Lung (tissue), 12 donors: ENCODE results near the gene NCOA1. TPM values are rescaled to one million over a fixed set of nuclear protein-coding genes. Genes with fewer than 3 reads are reported as not detected.

Experiments
- ATAC-seq: fragments of 200-7000 bp; cut with Tn5 transposase; one replicate; pipeline ENCODE4 v1.9.1; 2020; ENCODE audit warnings: moderate number of reproducible peaks; ENCODE audit not compliant: insufficient read depth, low FRiP score
- DNase-seq, 3 donors: peaks; one replicate each; pipeline ENCODE4 v3.0.0-alpha.2; 2013 to 2017
- H3K27ac ChIP-seq, 2 donors: one replicate each; pipeline ENCODE4 v1.5.1; 2013; ENCODE audit warnings: mild to moderate bottlenecking in 2 of 2, moderate library complexity in 2 of 2, control low read depth in 1 of 2, inconsistent platforms in 1 of 2, low read depth in 1 of 2, low read length in 1 of 2
- H3K27me3 ChIP-seq, 3 donors: one replicate each; pipeline ENCODE4 v1.5.1; 2013; ENCODE audit warnings: low read length in 2 of 3; ENCODE audit not compliant: control insufficient read depth in 3 of 3, insufficient read depth in 3 of 3
- H3K36me3 ChIP-seq, 4 donors: one replicate each; pipeline ENCODE4 v1.5.1; 2013; ENCODE audit warnings: low read length in 4 of 4, mild to moderate bottlenecking in 1 of 4, moderate library complexity in 1 of 4; ENCODE audit not compliant: control insufficient read depth in 4 of 4, insufficient read depth in 4 of 4
- H3K4me1 ChIP-seq, 5 donors: one replicate each; pipeline ENCODE4 v1.5.1; 2013; ENCODE audit warnings: low read length in 5 of 5, mild to moderate bottlenecking in 2 of 5, moderate library complexity in 1 of 5; ENCODE audit not compliant: control insufficient read depth in 5 of 5, insufficient read depth in 5 of 5
- H3K4me3 ChIP-seq: one replicate; pipeline ENCODE4 v1.5.1; 2013; ENCODE audit warnings: mild to moderate bottlenecking, control low read depth, moderate library complexity
- H3K9ac ChIP-seq, 2 donors: one replicate each; pipeline ENCODE4 v1.5.1; 2013; ENCODE audit warnings: low read length in 2 of 2, control low read depth in 1 of 2; ENCODE audit not compliant: insufficient read depth in 1 of 2
- H3K9me3 ChIP-seq, 4 donors: one replicate each; pipeline ENCODE4 v1.5.1; 2013; ENCODE audit warnings: low read length in 3 of 4, mild to moderate bottlenecking in 1 of 4, moderate library complexity in 1 of 4; ENCODE audit not compliant: control insufficient read depth in 4 of 4, insufficient read depth in 3 of 4
- WGBS, 2 donors: extraction: QIAGEN DNeasy Blood & Tissue Kit; methylation state at CpG; one replicate each; pipeline ENCODE4 v1.1.7; 2013; 5-methylcytosine and 5-hydroxymethylcytosine counted together
- polyA plus RNA-seq, 2 donors: library from polyadenylated mRNA; stranded (reverse); fragments of 200-250 nt; gene quantifications; one replicate each; pipeline ENCODE4 v1.2.1, GENCODE V29; 2013
- total RNA-seq, 2 donors: library from RNA; depleted of rRNA in 1 of 2; stranded (reverse); fragments of >200 nt in 1 of 2; gene quantifications; one replicate each; pipeline ENCODE4 v1.2.1, GENCODE V29; 2014 to 2021
- TF ChIP-seq, protein P1 (sequence below): IDR thresholded peaks from 2 replicates; pipeline ENCODE4 v1.5.1; 2012; ENCODE audit warnings: mild to moderate bottlenecking; ENCODE audit errors: control extremely low read depth, extremely low read depth
- donor health status: control.
- donor health status: control.
- donor health status: Bipolar disorder and iron deficiency.
- donor health status: healthy.
- donor health status: DM: yes; HTN: yes; CAD: no.

Gene NCOA1
- total and polyA plus RNA-seq, 4 donors: 8.3 to 123 (median 27.3) TPM

DNA sequence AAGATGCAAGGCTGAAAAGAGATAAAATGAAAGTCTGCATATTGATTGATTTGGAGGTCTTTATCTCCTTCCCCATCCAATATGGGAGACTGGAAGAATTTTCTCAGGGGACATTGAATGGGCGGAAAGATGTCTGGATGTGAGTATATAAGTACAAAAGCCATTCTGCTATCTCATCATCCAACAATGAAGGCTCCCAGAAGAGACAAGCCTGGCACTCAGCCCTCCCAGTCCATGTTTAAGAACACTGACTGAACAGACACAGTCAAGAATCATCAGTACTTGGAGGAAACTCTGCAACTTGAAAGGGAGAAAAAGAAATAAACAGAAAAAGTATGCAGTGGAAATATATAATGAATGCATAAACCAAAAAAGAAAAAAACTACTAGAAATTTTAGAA is 221.2 kb downstream of the NCOA1 start:
- Histone ChIP-seq H3K9me3 (no peaks in the 10 kb centered on the region), H3K27ac (no peak overlapping the region), H3K9ac (no peak overlapping the region), H3K36me3 (peaks cover 4 to 28% (median 17%) of the 10 kb centered on the region in 4 donors), H3K27me3 (no peaks in the 10 kb centered on the region), H3K4me1 (peaks cover 0 to 27% (median 0%) of the 10 kb centered on the region in 5 donors), H3K4me3 (no peak overlapping the region)
- ATAC-seq (no peak), DNase-seq (peak in 2 of 3 donors; percentile 14 to 45)
- TF ChIP-seq, protein P1, sequence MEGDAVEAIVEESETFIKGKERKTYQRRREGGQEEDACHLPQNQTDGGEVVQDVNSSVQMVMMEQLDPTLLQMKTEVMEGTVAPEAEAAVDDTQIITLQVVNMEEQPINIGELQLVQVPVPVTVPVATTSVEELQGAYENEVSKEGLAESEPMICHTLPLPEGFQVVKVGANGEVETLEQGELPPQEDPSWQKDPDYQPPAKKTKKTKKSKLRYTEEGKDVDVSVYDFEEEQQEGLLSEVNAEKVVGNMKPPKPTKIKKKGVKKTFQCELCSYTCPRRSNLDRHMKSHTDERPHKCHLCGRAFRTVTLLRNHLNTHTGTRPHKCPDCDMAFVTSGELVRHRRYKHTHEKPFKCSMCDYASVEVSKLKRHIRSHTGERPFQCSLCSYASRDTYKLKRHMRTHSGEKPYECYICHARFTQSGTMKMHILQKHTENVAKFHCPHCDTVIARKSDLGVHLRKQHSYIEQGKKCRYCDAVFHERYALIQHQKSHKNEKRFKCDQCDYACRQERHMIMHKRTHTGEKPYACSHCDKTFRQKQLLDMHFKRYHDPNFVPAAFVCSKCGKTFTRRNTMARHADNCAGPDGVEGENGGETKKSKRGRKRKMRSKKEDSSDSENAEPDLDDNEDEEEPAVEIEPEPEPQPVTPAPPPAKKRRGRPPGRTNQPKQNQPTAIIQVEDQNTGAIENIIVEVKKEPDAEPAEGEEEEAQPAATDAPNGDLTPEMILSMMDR: no peak
- 89 to 96% methylated on average over 1 of the region's 1 CpG for WGBS, 2 donors

DNA sequence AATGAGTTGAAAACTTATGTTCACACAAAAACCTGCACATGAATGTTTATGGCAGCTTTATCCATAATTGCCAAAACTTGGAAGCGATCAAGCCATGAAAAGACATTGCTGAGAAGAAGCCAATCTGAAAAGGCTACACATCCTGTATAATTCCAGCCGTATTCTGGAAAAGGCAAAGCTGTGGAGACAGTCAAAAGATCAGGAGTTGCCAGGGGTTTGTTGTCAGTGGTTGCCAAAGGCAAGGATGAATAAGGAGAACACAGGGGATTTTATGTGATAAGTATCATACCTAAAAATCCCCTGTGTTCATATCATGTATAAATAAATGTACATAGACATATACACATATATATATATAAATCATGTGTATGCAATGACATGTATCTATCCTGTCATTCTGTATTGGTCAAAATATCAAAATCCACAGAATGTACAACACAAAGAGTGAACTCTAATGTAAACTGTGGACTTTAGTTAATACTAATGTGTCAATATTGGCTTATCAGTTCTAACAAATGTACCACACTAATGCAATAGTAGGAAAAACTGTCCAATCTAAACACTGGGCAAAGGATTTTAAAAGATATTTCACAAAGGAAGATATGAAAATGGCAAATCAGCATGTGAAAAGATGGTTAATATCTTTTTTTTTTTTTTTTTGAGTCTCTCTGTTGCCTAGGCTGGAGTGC is 226.4 kb downstream of the NCOA1 start:
- Histone ChIP-seq H3K9me3 (no peaks in the 10 kb centered on the region), H3K9ac (no peak overlapping the region), H3K27ac (no peak overlapping the region), H3K4me3 (no peak overlapping the region), H3K27me3 (no peaks in the 10 kb centered on the region), H3K36me3 (peaks cover 2 to 18% (median 13%) of the 10 kb centered on the region in 4 donors), H3K4me1 (peaks cover 0 to 10% (median 3%) of the 10 kb centered on the region in 5 donors)
- DNase-seq (no peak), ATAC-seq (no peak)
- TF ChIP-seq, protein P1: no peak
- 96 to 97% methylated on average over 2 of the region's 2 CpGs for WGBS, 2 donors

DNA sequence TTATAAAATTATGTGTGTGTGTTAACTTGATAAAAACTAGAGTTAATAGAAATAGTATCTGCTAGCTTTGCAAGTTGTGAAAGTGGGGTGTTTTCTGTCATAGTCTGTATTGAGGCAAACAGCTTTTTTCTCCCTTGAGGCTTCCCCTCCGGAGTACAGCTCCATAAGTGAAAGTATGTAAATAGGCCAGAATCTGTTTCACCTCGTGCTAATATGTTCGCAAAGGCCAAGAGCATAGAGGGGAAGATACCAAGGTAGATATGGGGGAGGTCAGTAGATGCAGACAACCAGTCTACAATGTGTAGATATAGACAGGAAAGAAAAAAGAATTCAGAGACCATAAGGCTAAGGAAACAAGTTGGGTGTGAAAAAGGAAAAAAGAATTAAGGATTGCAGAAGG is 229.3 kb downstream of the NCOA1 start:
- TF ChIP-seq, protein P1: no peak
- H3K27me3 ChIP-seq: no peaks in the 10 kb centered on the region
- WGBS, 2 donors: 78 to 94% methylated on average over 3 of the region's 3 CpGs
- H3K4me1 ChIP-seq: peaks cover 0 to 10% (median 3%) of the 10 kb centered on the region in 5 donors
- ATAC-seq: no peak
- H3K36me3 ChIP-seq: peaks cover 2 to 17% (median 7%) of the 10 kb centered on the region in 4 donors
- H3K4me3 ChIP-seq: no peak overlapping the region
- no peaks in the 10 kb centered on the region for H3K9me3 ChIP-seq
- DNase-seq: no peak
- no peak overlapping the region for H3K27ac ChIP-seq
- H3K9ac ChIP-seq: no peak overlapping the region
